Measurements from ENCODE around the gene WASHC1.
"Not testable (repeated sequence)": the region's sequence is repeated elsewhere in the genome, so short reads cannot be mapped to it uniquely, and the experiment has no call there.

WASHC1 gene

DNA sequence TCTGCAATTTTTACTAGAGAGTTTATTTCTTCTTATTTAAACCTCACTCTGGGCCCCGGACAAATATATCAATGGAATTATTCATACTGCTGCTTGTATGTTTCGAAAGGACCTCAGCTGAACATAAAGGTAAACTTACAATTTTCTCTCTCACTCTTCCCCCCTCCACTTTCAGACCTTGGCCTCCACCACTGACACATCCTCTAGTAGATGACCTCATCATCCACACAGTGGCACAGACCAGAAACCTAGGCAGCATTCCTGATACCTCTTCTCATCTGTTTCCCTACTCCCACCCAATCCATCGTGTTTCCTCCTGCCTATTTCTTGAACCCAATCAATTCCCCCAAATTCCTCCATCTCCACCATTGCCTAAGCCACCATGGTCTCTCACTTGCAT is 15.2 kb upstream of the WASHC1 start:
- not testable (repeated sequence) for H3K9ac ChIP-seq (ENCODE audit: low read depth, low read length); H3K4me3 ChIP-seq (ENCODE audit: low read length); H3K36me3 ChIP-seq (ENCODE audit: insufficient read depth, low read length); H3K4me2 ChIP-seq (ENCODE audit: low read length); H3K4me1 ChIP-seq (ENCODE audit: control insufficient read depth, insufficient read depth, low read length); H3K27me3 ChIP-seq (ENCODE audit: control insufficient read depth, insufficient read depth, low read length); H3K9me3 ChIP-seq (replicated peaks; ENCODE audit: low read length)

DNA sequence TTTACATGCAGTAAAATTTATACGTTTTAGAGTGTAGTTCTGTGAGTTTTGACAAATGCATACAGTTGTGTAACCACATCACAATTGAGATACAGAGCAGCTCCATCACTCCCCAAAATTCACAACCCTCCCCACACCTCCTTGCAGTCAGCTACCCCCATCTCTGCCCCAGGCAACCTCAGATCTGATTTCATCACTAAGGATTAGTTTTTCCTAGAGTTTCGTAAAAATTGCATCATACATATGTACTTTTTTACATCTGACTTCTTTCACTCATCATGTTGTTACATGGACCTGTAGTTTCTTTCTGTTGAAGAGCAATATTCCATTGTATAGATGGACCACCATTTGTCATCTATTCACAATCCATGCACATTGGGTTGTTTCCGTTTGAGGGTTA is 14.4 kb upstream of the WASHC1 start:
- H3K4me1 ChIP-seq (ENCODE audit: control insufficient read depth, insufficient read depth, low read length); H3K4me2 ChIP-seq (ENCODE audit: low read length); H3K9me3 ChIP-seq (replicated peaks; ENCODE audit: low read length); H3K9ac ChIP-seq (ENCODE audit: low read depth, low read length); H3K36me3 ChIP-seq (ENCODE audit: insufficient read depth, low read length); H3K27me3 ChIP-seq (ENCODE audit: control insufficient read depth, insufficient read depth, low read length); H3K4me3 ChIP-seq (ENCODE audit: low read length): not testable (repeated sequence)

- not testable (repeated sequence) for H3K27me3 ChIP-seq (ENCODE audit: control insufficient read depth, insufficient read depth, low read length); H3K4me1 ChIP-seq (ENCODE audit: control insufficient read depth, insufficient read depth, low read length); H3K9ac ChIP-seq (ENCODE audit: low read depth, low read length); H3K9me3 ChIP-seq (replicated peaks; ENCODE audit: low read length); H3K36me3 ChIP-seq (ENCODE audit: insufficient read depth, low read length); H3K4me2 ChIP-seq (ENCODE audit: low read length); H3K4me3 ChIP-seq (ENCODE audit: low read length)
These were observed 13.9 kb upstream of the WASHC1 start for GRCh38 chr9:43116-43515.

DNA sequence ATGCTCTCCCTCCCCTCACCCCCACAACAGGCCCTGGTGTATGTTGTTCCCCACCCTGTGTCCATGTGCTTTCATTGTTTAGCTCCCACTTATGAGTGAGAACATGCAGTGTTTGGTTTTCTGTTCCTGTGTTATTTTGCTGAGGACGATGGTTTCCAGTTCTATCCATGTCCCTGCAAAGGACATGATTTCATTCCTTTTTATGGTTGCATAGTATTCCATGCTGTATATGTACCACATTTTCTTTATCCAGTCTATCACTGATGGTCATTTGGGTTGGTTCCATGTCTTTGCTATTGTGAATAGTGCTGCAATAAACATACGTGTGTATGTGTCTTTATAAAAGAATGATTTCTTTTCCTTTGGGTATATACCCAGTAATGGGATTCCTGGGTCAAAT is 12.6 kb upstream of the WASHC1 start:
- not testable (repeated sequence) for H3K9me3 ChIP-seq (replicated peaks; ENCODE audit: low read length); H3K9ac ChIP-seq (ENCODE audit: low read depth, low read length); H3K4me2 ChIP-seq (ENCODE audit: low read length); H3K27me3 ChIP-seq (ENCODE audit: control insufficient read depth, insufficient read depth, low read length); H3K4me1 ChIP-seq (ENCODE audit: control insufficient read depth, insufficient read depth, low read length); H3K36me3 ChIP-seq (ENCODE audit: insufficient read depth, low read length); H3K4me3 ChIP-seq (ENCODE audit: low read length)

DNA sequence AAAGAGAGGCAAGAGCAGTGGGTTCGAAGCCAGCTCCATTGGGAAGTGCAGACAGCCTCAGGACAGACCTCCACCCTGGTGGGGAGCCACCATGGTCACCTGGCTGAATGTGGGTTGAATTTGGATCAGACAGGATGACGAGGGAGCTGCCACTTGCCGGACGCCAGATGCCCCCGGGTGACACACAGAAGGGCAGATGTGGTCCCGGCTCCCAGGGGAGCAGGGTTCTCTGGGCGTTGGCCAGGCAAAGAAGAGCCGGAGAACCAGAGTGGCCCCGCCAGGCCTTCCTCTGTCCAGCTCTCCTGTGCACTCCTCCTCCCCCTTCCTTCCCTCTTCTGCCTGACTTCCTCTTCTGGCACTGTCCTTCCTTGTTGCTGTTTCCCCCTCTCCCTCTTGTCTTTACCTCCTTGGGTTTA is 12.0 kb upstream of the WASHC1 start:
- not testable (repeated sequence) for H3K4me1 ChIP-seq (ENCODE audit: control insufficient read depth, insufficient read depth, low read length); H3K9me3 ChIP-seq (replicated peaks; ENCODE audit: low read length); H3K4me3 ChIP-seq (ENCODE audit: low read length); H3K4me2 ChIP-seq (ENCODE audit: low read length); H3K27me3 ChIP-seq (ENCODE audit: control insufficient read depth, insufficient read depth, low read length); H3K9ac ChIP-seq (ENCODE audit: low read depth, low read length); H3K36me3 ChIP-seq (ENCODE audit: insufficient read depth, low read length)

- H3K4me1 ChIP-seq (ENCODE audit: control insufficient read depth, insufficient read depth, low read length); H3K27me3 ChIP-seq (ENCODE audit: control insufficient read depth, insufficient read depth, low read length); H3K9me3 ChIP-seq (replicated peaks; ENCODE audit: low read length); H3K4me2 ChIP-seq (ENCODE audit: low read length); H3K9ac ChIP-seq (ENCODE audit: low read depth, low read length); H3K36me3 ChIP-seq (ENCODE audit: insufficient read depth, low read length); H3K4me3 ChIP-seq (ENCODE audit: low read length): not testable (repeated sequence)
These were observed 3.1 kb upstream of the WASHC1 start for GRCh38 chr9:32308-32707.

- H3K4me3 ChIP-seq (ENCODE audit: low read length): peak overlapping the region; percentile 68
- not testable (repeated sequence) for H3K4me1 ChIP-seq (ENCODE audit: control insufficient read depth, insufficient read depth, low read length); H3K36me3 ChIP-seq (ENCODE audit: insufficient read depth, low read length); H3K9me3 ChIP-seq (replicated peaks; ENCODE audit: low read length); H3K27me3 ChIP-seq (ENCODE audit: control insufficient read depth, insufficient read depth, low read length)
- peak overlapping the region; percentile 59 for H3K4me2 ChIP-seq (ENCODE audit: low read length)
- H3K9ac ChIP-seq (ENCODE audit: low read depth, low read length): peak overlapping the region; percentile 66
These were observed 481 bp downstream of the WASHC1 start for GRCh38 chr9:28775-29174.

GRCh38 chr9:21621-22020 is 7.6 kb downstream of the WASHC1 start:
- H3K36me3 ChIP-seq (ENCODE audit: insufficient read depth, low read length); H3K4me2 ChIP-seq (ENCODE audit: low read length); H3K27me3 ChIP-seq (ENCODE audit: control insufficient read depth, insufficient read depth, low read length); H3K4me1 ChIP-seq (ENCODE audit: control insufficient read depth, insufficient read depth, low read length); H3K9ac ChIP-seq (ENCODE audit: low read depth, low read length); H3K4me3 ChIP-seq (ENCODE audit: low read length); H3K9me3 ChIP-seq (replicated peaks; ENCODE audit: low read length): not testable (repeated sequence)

- H3K9ac ChIP-seq (ENCODE audit: low read depth, low read length); H3K27me3 ChIP-seq (ENCODE audit: control insufficient read depth, insufficient read depth, low read length); H3K36me3 ChIP-seq (ENCODE audit: insufficient read depth, low read length): not testable (repeated sequence)
These were observed 12.4 kb downstream of the WASHC1 start for GRCh38 chr9:16875-17274.

GRCh38 chr9:14129-14809 is 15.0 kb downstream of the WASHC1 start:
- H3K9me3 ChIP-seq (replicated peaks; ENCODE audit: low read length); H3K9ac ChIP-seq (ENCODE audit: low read depth, low read length); H3K4me1 ChIP-seq (ENCODE audit: control insufficient read depth, insufficient read depth, low read length); H3K4me3 ChIP-seq (ENCODE audit: low read length); H3K36me3 ChIP-seq (ENCODE audit: insufficient read depth, low read length); H3K4me2 ChIP-seq (ENCODE audit: low read length); H3K27me3 ChIP-seq (ENCODE audit: control insufficient read depth, insufficient read depth, low read length): not testable (repeated sequence)

More at GRCh38 chr9:16875-17274, 12.4 kb downstream of the WASHC1 start:
- not testable (repeated sequence) for H3K9me3 ChIP-seq (replicated peaks; ENCODE audit: low read length); H3K4me2 ChIP-seq (ENCODE audit: low read length); H3K4me3 ChIP-seq (ENCODE audit: low read length); H3K4me1 ChIP-seq (ENCODE audit: control insufficient read depth, insufficient read depth, low read length)

DNA sequence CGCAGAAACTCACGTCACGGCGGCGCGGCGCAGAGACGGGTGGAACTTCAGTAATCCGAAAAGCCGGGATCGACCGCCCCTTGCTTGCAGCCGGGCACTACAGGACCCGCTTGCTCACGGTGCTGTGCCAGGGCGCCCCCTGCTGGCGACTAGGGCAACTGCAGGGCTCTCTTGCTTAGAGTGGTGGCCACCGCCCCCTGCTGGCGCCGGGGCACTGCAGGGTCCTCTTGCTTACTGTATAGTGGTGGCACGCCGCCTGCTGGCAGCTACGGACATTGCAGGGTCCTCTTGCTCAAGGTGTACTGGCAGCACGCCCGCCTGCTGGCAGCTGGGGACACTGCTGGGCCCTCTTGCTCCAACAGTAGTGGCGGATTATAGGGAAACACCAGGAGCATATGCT is 18.1 kb downstream of the WASHC1 start:
- not testable (repeated sequence) for H3K4me3 ChIP-seq (ENCODE audit: low read length); H3K27me3 ChIP-seq (ENCODE audit: control insufficient read depth, insufficient read depth, low read length); H3K4me1 ChIP-seq (ENCODE audit: control insufficient read depth, insufficient read depth, low read length); H3K4me2 ChIP-seq (ENCODE audit: low read length); H3K9me3 ChIP-seq (replicated peaks; ENCODE audit: low read length); H3K36me3 ChIP-seq (ENCODE audit: insufficient read depth, low read length); H3K9ac ChIP-seq (ENCODE audit: low read depth, low read length)

- H3K4me3 ChIP-seq (ENCODE audit: low read length); H3K27me3 ChIP-seq (ENCODE audit: control insufficient read depth, insufficient read depth, low read length); H3K36me3 ChIP-seq (ENCODE audit: insufficient read depth, low read length); H3K4me2 ChIP-seq (ENCODE audit: low read length); H3K9ac ChIP-seq (ENCODE audit: low read depth, low read length); H3K9me3 ChIP-seq (replicated peaks; ENCODE audit: low read length); H3K4me1 ChIP-seq (ENCODE audit: control insufficient read depth, insufficient read depth, low read length): not testable (repeated sequence)
These were observed 18.6 kb downstream of the WASHC1 start for GRCh38 chr9:10653-11053.
